Measurements from ENCODE around the gene PRSS2.

- no peak for TF ChIP-seq CTCF (IDR thresholded peaks at IDR 0.05; ENCODE audit: poor library complexity)
- no peak for TF ChIP-seq EZH2 (IDR thresholded peaks at IDR 0.05; ENCODE audit: borderline replicate concordance)
- no peak for TF ChIP-seq EZH2phosphoT487 (IDR thresholded peaks at IDR 0.05; ENCODE audit: low read depth, severe bottlenecking, unreplicated experiment)
Observed at GRCh38 chr7:142749218-142749993, 21.4 kb upstream of the PRSS2 start, which contains the start of gene PRSS1.

Measured in hepatocyte (in vitro differentiated cells).